Measurements from ENCODE around the gene CXCL12. TPM values are rescaled to one million over a fixed set of nuclear protein-coding genes. Genes with fewer than 3 reads are reported as not detected.

CXCL12 gene
- total RNA-seq (154 TPM), polyA plus RNA-seq (49.2 TPM)

- Histone ChIP-seq H3K27ac (ENCODE audit: low read depth) (no peak within 1 kb of the TSS), H3K4me3 (ENCODE audit: low read depth, low read length) (peak within 1 kb of the TSS; percentile 62), H3K4me1 (ENCODE audit: insufficient read depth) (no peaks in the 10 kb centered on the region), H3K36me3 (ENCODE audit: insufficient read depth) (no peaks in the 10 kb centered on the region)
- DNase-seq (ENCODE audit: extremely low spot score) = no peak
- 7% methylated on average over 74 of the region's 75 CpGs for WGBS
Measured at GRCh38 chr10:44385026-44385695, at the start of gene CXCL12. CXCL12 (minus strand) TSS chr10:44385097; CDS start chr10:44385005, 92 bp downstream.

- Histone ChIP-seq H3K27ac (ENCODE audit: low read depth) (no peak overlapping the region), H3K36me3 (ENCODE audit: insufficient read depth) (no peaks in the 10 kb centered on the region), H3K4me1 (ENCODE audit: insufficient read depth) (no peaks in the 10 kb centered on the region), H3K4me3 (ENCODE audit: low read depth, low read length) (no peak overlapping the region)
- 95% methylated on average over 2 of the region's 2 CpGs for WGBS
- no peak for DNase-seq (ENCODE audit: extremely low spot score)
Measured at GRCh38 chr10:44427479-44427878, 42.6 kb upstream of the CXCL12 start.

GRCh38 chr10:44427037-44427436, 42.1 kb upstream of the CXCL12 start:
- Histone ChIP-seq H3K4me1 (ENCODE audit: insufficient read depth) (no peaks in the 10 kb centered on the region), H3K27ac (ENCODE audit: low read depth) (no peak overlapping the region), H3K4me3 (ENCODE audit: low read depth, low read length) (no peak overlapping the region), H3K36me3 (ENCODE audit: insufficient read depth) (no peaks in the 10 kb centered on the region)
- no peak for DNase-seq (ENCODE audit: extremely low spot score)
- 85% methylated on average over 5 of the region's 5 CpGs for WGBS

GRCh38 chr10:44426247-44427034, 41.5 kb upstream of the CXCL12 start:
- H3K4me3 ChIP-seq (ENCODE audit: low read depth, low read length) = no peak overlapping the region
- DNase-seq (ENCODE audit: extremely low spot score) = no peak
- H3K27ac ChIP-seq (ENCODE audit: low read depth) = no peak overlapping the region
- no peaks in the 10 kb centered on the region for H3K36me3 ChIP-seq (ENCODE audit: insufficient read depth)
- WGBS = 86% methylated on average over 8 of the region's 8 CpGs
- H3K4me1 ChIP-seq (ENCODE audit: insufficient read depth) = no peaks in the 10 kb centered on the region

DNA sequence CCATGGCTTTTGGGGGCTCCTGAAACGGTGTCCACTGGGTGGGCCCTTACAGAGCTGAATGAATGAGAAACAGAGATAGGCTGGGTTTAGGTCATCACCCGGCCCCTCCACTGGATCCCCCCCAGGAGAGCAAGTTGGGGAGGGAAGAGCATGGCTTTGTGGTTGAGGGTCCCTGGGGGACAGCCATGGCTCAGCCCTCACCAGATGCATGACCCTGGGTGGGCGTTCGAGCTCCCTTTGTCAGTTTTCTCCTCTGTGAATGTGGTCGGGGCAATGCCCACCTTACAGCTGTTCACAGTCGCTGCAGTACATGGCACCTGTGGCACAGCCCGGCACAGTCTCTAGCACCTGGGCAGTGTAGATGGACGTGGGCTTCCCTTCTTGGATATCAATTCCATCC, 40.6 kb upstream of the CXCL12 start:
- H3K27ac ChIP-seq (ENCODE audit: low read depth) = no peak overlapping the region
- WGBS = 90% methylated on average over 8 of the region's 8 CpGs
- H3K4me1 ChIP-seq (ENCODE audit: insufficient read depth) = no peaks in the 10 kb centered on the region
- no peak overlapping the region for H3K4me3 ChIP-seq (ENCODE audit: low read depth, low read length)
- no peaks in the 10 kb centered on the region for H3K36me3 ChIP-seq (ENCODE audit: insufficient read depth)
- DNase-seq (ENCODE audit: extremely low spot score) = no peak

GRCh38 chr10:44424957-44425356, 40.1 kb upstream of the CXCL12 start:
- Histone ChIP-seq H3K36me3 (ENCODE audit: insufficient read depth) (no peaks in the 10 kb centered on the region), H3K4me1 (ENCODE audit: insufficient read depth) (no peaks in the 10 kb centered on the region), H3K4me3 (ENCODE audit: low read depth, low read length) (no peak overlapping the region), H3K27ac (ENCODE audit: low read depth) (no peak overlapping the region)
- whole genome bisulfite sequencing = 74% methylated on average over 13 of the region's 13 CpGs
- no peak for DNase-seq (ENCODE audit: extremely low spot score)

DNA sequence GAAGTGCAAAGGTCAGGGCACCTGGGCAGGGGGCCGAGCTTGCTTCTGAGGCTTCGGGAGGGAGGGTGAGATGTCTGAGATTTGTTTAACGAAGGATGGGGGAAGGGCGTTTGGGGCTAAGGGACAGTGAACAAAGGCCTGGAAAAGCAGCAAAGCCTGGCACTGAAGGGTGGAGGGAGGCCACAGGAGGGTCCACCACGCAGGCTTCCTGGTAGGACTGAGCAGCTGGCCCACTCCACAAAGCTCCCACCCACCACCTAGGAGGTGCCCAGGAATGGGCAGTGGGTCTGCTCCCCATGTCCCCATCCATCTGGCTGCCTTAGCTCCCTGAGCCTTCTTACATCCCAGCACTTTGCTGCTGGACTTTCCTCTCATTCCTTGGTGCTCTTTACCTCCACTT, 39.4 kb upstream of the CXCL12 start:
- no peak for DNase-seq (ENCODE audit: extremely low spot score)
- WGBS = 82% methylated on average over 5 of the region's 5 CpGs
- H3K36me3 ChIP-seq (ENCODE audit: insufficient read depth) = no peaks in the 10 kb centered on the region
- H3K27ac ChIP-seq (ENCODE audit: low read depth) = no peak overlapping the region
- H3K4me3 ChIP-seq (ENCODE audit: low read depth, low read length) = no peak overlapping the region
- no peaks in the 10 kb centered on the region for H3K4me1 ChIP-seq (ENCODE audit: insufficient read depth)

DNA sequence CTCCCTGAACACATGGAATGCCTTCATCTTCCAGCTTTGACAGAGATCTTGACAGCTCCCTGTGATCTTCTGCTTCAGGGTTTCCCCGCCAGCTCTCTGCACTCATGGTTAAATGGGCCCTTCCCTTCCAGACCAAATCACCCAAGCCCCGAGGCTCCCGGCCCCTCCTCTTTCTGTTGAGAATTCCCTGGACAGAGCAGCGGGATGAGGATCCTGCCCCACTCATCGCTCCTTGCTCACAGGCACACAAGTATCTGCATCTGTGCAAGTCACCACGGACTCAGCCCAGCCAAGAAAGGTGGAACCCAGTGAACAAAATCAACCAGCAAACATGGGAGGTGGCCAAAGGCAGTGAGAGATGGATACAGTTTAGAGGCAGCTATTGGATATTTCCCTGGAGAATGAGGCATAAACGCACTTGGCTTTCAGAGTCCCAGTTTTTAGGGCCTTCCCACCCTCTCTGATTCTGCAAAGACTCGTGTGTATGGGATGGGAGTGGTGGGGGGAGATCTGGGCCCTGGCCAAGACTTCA, 37.7 kb upstream of the CXCL12 start:
- Histone ChIP-seq H3K27ac (ENCODE audit: low read depth) (no peak overlapping the region), H3K36me3 (ENCODE audit: insufficient read depth) (no peaks in the 10 kb centered on the region), H3K4me3 (ENCODE audit: low read depth, low read length) (no peak overlapping the region), H3K4me1 (ENCODE audit: insufficient read depth) (no peaks in the 10 kb centered on the region)
- no peak for DNase-seq (ENCODE audit: extremely low spot score)
- 66% methylated on average over 8 of the region's 8 CpGs for WGBS

DNA sequence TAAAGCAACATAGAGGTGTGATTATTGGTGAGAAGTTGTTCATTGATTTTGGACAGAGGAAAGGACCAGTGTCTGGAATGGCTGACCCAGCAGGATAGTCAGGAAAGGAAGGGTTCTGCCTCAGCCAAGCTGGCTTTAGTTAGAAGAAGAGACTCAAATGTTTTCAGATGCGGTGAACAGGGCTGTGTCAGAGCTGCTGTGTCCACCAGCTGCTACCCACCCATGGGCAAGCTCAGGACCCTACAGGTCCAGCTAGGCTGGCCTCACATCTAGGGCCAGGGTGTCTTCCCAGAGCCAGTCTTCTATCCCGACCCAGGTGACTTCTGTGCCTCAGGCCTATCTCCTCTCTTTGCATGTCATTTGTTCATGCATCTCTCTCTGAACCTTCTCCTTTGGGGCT, 37.3 kb upstream of the CXCL12 start:
- 87% methylated on average over 2 of the region's 2 CpGs for WGBS
- Histone ChIP-seq H3K36me3 (ENCODE audit: insufficient read depth) (no peaks in the 10 kb centered on the region), H3K4me1 (ENCODE audit: insufficient read depth) (no peaks in the 10 kb centered on the region), H3K27ac (ENCODE audit: low read depth) (no peak overlapping the region), H3K4me3 (ENCODE audit: low read depth, low read length) (no peak overlapping the region)
- no peak for DNase-seq (ENCODE audit: extremely low spot score)

DNA sequence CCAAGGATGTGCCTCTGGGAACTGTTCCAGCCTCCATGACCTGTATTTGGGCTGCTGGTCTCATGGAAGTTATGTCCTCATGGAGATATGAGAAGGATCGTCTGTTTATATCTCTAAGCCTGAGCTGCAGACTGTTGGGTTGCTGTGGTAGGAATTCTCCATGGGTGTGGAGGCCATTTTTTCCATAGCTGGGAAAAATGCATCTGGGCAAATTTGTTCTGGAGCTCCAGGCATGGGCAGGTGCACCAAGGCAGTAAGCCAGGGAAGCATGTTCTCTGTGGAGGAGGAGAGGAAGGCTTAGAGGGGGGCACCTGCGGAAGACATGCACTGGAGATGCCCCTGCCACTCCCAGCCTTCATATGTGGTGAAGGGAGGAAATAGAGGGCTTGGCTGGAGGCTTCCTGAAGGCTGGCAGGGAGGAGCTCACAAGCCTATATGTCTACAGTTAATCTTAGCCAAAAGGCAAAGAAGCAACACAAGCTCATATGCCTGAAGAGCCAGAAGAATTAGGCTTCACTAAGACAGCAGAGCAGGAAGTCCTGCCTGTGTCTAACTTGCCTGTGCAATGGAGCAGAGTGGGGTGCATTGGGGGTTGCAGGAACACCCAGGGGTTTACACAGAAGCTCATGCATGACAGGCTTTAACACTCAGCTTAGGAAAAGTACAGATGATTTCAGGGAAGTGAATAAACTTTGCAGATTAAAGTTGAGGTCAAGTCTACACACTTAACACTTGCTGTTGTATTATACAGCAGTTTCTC, 35.1 kb upstream of the CXCL12 start:
- 73% methylated on average over 2 of the region's 2 CpGs for WGBS
- DNase-seq (ENCODE audit: extremely low spot score) = no peak

GRCh38 chr10:44418637-44419036, 33.7 kb upstream of the CXCL12 start:
- Histone ChIP-seq H3K4me1 (ENCODE audit: insufficient read depth) (no peaks in the 10 kb centered on the region), H3K36me3 (ENCODE audit: insufficient read depth) (no peaks in the 10 kb centered on the region), H3K27ac (ENCODE audit: low read depth) (no peak overlapping the region), H3K4me3 (ENCODE audit: low read depth, low read length) (no peak overlapping the region)
- no peak for DNase-seq (ENCODE audit: extremely low spot score)
- 96% methylated on average over 8 of the region's 8 CpGs for WGBS

More for the DNA sequence above, 35.1 kb upstream of the CXCL12 start:
- H3K36me3 ChIP-seq (ENCODE audit: insufficient read depth) = no peaks in the 10 kb centered on the region
- H3K27ac ChIP-seq (ENCODE audit: low read depth) = no peak overlapping the region
- no peak overlapping the region for H3K4me3 ChIP-seq (ENCODE audit: low read depth, low read length)
- H3K4me1 ChIP-seq (ENCODE audit: insufficient read depth) = no peaks in the 10 kb centered on the region

DNA sequence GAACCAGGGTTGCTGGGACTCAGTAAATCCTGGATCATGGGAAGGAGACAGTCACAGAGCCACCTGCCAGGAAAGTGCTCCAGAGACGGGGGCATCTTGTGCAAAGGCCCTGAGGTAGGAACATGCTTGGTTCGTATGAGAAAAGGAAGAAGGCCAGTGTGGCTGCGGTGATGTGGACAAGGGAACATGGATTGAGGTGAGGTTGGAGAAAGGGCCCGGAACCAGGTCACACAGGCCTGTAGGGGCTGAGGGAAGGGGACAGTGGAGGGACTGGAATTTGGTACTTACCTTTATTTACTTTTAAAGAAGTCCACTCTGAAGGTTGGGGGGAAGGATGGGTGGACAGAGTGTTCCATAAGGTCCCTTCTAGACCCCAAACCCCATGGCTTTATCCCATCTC, 32.9 kb upstream of the CXCL12 start:
- no peaks in the 10 kb centered on the region for H3K4me1 ChIP-seq (ENCODE audit: insufficient read depth)
- no peak overlapping the region for H3K4me3 ChIP-seq (ENCODE audit: low read depth, low read length)
- H3K27ac ChIP-seq (ENCODE audit: low read depth) = no peak overlapping the region
- H3K36me3 ChIP-seq (ENCODE audit: insufficient read depth) = no peaks in the 10 kb centered on the region
- DNase-seq (ENCODE audit: extremely low spot score) = no peak
- 94% methylated on average over 4 of the region's 4 CpGs for WGBS

DNA sequence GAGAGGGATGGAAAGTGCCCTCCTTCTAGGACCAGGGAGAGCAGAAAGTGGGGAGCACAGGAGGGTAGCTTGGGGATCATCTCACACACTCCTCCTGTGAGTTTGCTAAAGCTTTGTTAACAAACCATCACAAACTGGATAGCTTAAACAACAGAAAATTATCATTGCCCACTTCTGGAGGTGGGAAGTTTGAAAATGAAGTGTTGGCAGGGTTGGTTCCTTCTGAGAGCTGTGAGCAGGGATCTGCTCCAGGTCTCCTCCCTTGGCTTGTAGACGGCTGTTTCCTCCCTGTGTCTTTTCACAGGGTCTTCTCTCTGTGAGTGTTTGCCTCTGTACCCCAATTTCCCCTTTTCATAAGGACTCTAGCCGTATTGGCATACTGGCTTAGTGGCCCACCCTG, 32.0 kb upstream of the CXCL12 start:
- Histone ChIP-seq H3K4me3 (ENCODE audit: low read depth, low read length) (no peak overlapping the region), H3K36me3 (ENCODE audit: insufficient read depth) (no peaks in the 10 kb centered on the region), H3K4me1 (ENCODE audit: insufficient read depth) (no peaks in the 10 kb centered on the region), H3K27ac (ENCODE audit: low read depth) (no peak overlapping the region)
- WGBS = 61% methylated on average over 2 of the region's 2 CpGs
- DNase-seq (ENCODE audit: extremely low spot score) = no peak

All from urinary bladder (tissue), 4 donors.